IMR-90 (cell line): ENCODE data around the gene ATRN.

Source experiments
- CEBPB ChIP-seq: IDR thresholded peaks from 2 replicates; pipeline ENCODE4 v1.6.1; 2012; ENCODE audit warnings: low read depth, low read length, improper control_type of control experiment
- POLR2A ChIP-seq: IDR thresholded peaks from 2 replicates; pipeline ENCODE4 v1.6.1; 2012; ENCODE audit warnings: mild to moderate bottlenecking, low read depth, low read length

DNA sequence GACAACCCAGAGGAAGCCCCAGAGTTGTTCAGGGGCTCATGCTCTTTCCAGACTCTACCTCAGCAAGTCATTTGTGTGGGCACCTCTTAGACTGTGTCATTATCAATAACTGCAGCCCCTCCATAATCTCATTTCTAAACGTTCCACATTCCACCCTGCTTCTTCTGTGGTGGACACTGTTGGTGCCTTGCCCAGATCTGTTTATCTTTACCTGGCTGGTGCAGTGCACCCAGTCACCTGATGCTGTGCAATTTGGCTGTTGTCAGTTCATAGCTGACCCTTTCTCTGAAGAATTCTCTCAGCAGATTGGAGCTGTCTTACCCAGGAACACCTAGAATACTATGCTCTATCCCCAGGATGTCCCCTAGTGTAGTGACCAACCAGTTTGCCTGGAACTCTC is 80.0 kb downstream of the ATRN start:
- no peak for TF ChIP-seq POLR2A
- no peak for TF ChIP-seq CEBPB
